Measurements from ENCODE around the gene GNS.

GNS gene

DNA sequence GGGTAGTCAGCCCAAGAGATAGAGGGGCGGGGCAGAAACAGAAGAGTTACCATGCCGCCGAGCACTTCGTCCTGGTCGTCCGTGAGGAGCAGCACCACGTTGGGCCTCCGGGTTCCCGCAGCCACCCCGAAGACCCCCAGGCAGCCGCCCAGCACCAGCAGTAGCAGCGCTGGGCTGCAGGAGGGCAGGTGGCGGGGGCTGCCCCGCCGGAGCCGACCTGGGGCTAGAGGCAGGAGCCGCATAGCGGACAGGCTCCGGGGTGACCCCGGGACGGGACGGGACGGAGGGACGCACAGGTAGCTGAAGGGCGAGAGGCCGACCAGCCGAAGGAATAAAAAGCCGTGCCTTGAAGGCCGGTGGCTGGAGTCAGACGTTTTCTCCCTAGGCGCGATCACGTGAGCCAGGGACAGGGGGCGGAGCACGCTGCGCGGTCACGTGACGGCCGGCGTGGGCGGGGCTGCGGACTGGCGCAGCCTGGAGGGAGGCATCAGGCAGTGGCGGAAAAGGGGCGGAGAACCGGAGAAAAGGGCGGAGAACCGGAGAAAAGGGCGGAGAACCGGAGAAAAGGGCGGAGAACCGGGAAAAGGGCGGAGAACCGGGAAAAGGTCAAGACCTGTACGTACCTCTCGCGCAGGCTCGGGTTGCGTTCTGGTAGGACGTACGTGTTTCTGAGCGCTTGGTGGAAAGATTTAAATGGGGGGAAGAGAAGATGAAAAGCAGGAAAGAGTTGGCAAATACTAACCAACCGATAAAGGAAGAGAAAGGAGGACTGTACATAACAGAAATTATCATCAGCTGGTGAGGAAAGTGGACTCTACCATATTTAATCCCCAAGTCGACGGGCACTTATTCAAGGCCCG lies at the start of gene GNS:
GNS (minus strand) TSS at position 372 of the 860 bp plus-strand sequence; CDS start at position 242, 130 bp downstream.
- DNase-seq (ENCODE audit: low read depth in 2 of 2) = peak; percentile 93 to 95

DNA sequence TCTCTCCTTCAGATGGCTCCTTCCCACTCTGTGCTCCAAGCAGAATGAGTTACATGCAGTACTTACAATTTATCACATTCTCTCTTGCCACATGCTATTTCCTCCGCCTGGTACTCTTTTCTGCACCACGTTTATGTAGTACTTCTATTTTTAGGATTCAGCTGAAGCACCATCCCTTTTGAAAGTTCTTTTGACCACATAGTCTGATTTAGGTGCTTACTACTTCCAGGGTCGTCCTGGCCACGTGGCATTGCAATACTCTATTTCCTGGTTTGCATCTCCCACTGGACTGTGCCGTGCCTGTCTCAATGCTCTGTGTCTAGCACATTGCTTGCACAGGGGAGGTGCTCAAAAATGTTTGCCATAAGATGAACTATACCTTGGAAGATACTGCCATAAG lies 48.9 kb upstream of the GNS start:
- no peak for DNase-seq (ENCODE audit: low read depth in 2 of 2)

- no peak for DNase-seq (ENCODE audit: low read depth in 2 of 2)
Observed at GRCh38 chr12:64806593-64807460, 47.6 kb upstream of the GNS start.

- DNase-seq (ENCODE audit: low read depth in 2 of 2) = no peak
Observed at GRCh38 chr12:64806173-64806572, 47.0 kb upstream of the GNS start.

DNA sequence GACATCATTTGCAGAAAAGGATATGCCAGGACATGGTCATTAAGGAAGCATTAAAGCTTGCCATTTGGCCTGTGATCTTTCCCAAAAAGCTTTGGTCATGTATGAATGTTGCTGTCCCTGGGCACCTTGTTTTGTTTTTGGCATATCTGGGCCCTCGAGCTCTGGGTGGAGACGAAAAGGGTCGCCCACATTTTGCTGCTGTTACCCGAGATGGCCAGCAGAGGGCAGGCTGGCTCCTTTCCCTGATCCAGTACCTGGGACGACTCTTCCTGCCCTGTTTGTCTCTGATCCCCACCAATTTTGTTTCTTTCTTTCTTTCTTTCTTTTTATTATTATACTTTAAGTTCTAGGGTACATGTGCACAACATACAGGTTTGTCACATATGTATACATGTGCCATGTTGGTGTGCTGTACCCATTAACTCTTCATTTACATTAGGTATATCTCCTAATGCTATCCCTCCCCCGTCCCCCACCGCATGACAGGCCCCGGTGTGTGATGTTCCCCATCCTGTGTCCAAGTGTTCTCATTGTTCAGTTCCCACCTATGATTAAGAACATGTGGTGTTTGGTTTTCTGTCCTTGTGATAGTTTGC lies 43.1 kb upstream of the GNS start:
- peak in 1 of 2 donors; percentile 44 for DNase-seq (ENCODE audit: low read depth in 2 of 2)

GRCh38 chr12:64801381-64801780 lies 42.2 kb upstream of the GNS start:
- no peak for DNase-seq (ENCODE audit: low read depth in 2 of 2)

- no peak for DNase-seq (ENCODE audit: low read depth in 2 of 2)
Observed at GRCh38 chr12:64800640-64801039, 41.4 kb upstream of the GNS start.

DNA sequence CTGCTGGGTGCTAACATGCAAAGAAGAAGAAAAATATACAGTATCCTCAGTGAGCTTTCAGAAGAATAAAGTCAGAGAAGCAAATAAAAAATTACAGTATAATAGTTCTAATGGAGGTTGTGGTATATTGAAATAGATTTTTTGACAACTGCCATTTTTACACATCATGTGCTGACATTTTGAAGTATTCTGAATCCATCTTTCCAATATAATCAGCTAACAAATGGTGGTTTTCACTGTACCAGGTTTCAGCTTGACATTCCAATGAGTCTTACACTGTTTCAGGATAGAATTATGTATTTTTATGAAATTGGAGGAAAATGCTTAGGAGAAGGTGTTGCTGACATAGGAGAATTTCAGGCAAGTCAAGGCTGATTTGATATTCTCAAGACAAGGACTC lies 39.0 kb upstream of the GNS start:
- DNase-seq (ENCODE audit: low read depth in 2 of 2) = no peak

DNA sequence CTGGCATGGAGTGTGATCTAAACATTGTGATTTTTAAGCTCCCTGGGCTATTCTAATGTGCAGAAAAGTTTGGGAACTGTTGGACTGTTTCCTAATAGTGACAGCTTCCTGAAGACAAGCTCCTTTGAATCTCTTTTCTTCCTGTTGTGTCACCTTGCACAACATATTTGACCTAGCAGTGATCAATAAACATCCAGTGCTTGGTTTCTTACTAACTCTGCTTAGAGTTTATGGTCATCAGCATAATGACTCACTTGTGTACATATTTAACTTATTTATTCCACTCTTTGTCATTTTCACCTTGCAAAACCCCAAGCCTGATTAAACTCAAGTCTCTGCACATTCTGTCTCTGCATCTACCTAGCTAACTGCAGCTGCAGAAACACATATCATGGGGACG lies 38.0 kb upstream of the GNS start:
- no peak for DNase-seq (ENCODE audit: low read depth in 2 of 2)

- peak; percentile 18 to 63 for DNase-seq (ENCODE audit: low read depth in 2 of 2)
Observed at GRCh38 chr12:64796205-64796845, 37.1 kb upstream of the GNS start.

GRCh38 chr12:64794305-64794704 lies 35.1 kb upstream of the GNS start:
- no peak for DNase-seq (ENCODE audit: low read depth in 2 of 2)

DNA sequence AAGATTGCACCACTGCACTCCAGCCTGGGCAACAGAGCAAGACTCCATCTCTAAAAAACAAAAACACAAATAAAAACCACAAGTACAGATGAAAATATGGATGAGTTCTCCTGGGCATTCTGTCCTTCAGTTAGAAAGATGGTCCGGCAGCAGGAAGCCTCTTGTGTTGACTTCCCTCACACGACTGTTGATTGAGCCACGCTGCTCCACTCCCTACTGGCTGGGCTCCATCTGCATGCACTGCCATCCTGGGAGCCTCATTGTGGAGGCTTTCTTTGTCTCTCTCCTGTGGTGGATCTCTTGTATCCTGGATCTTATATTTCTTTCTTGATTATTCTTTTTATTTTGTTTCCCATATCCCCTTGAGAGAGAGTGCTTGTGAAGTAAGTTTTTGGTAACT lies 34.4 kb upstream of the GNS start:
- DNase-seq (ENCODE audit: low read depth in 2 of 2) = no peak

- DNase-seq (ENCODE audit: low read depth in 2 of 2) = no peak
Observed at GRCh38 chr12:64792128-64792527, 32.9 kb upstream of the GNS start.

GRCh38 chr12:64791036-64791435 lies 31.8 kb upstream of the GNS start:
- DNase-seq (ENCODE audit: low read depth in 2 of 2) = no peak

- no peak for DNase-seq (ENCODE audit: low read depth in 2 of 2)
Observed at GRCh38 chr12:64790166-64790565, 31.0 kb upstream of the GNS start.

- no peak for DNase-seq (ENCODE audit: low read depth in 2 of 2)
Observed at GRCh38 chr12:64785838-64786237, 26.6 kb upstream of the GNS start.

- no peak for DNase-seq (ENCODE audit: low read depth in 2 of 2)
Observed at GRCh38 chr12:64782191-64782876, 23.1 kb upstream of the GNS start.

DNA sequence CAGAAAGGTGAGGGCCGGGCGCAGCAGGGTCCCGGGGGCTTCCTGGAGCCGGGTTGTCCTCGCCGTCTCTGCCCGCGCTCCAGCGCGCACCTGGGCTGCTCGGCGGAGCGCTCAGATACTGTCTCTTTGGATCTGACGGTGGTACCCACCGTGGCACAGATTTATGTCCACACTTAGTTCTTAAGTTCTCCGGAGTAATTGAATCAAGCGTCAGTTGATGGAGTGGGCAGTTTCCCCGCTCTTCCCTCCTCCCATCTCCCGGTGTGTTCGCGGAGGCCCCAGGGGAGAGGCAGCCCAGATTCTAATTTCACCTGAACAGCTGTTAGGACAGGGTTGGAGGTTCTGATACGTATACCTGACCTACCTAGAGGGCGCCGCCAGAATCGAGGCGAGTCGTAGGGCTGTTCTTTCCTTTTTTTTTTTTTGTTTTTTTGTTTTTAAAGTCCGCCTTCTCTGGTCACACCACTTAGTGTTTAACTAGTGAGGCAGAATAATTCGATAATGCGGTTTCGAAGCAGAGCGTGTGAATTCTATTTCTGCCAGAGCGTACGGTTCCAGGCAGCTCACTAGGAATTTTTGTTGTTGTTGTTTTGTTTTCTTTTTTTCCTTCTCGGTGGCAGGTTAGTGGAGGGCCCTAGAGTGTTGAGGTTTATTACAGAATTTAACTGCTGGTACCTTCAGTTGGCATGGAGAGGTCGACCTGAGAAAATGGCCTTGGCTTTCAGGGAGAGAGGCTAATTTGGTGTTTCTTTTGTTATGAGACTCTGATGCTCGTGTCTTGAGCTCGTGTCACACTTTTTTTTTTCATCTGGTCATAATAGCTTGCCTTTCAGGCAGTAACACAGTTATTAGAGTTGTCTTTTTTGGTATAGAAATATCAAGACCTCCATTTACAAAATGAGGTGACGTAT lies 22.3 kb upstream of the GNS start:
- no peak for DNase-seq (ENCODE audit: low read depth in 2 of 2)

GRCh38 chr12:64780531-64781279 lies 21.5 kb upstream of the GNS start:
- no peak for DNase-seq (ENCODE audit: low read depth in 2 of 2)

- no peak for DNase-seq (ENCODE audit: low read depth in 2 of 2)
Observed at GRCh38 chr12:64780132-64780530, 20.9 kb upstream of the GNS start.

Measured in stimulated activated CD4-positive, alpha-beta T cell treated with anti-CD3 and anti-CD28 coated beads, Interleukin-15, amount 100 ng/mL, for 48 hours (primary cell).